Fibroblast of pulmonary artery (primary cell): ENCODE results near the gene SLC32A1.

Experiments used
- DNase-seq: peaks from one replicate; pipeline ENCODE4 v3.0.0-alpha.2; 2010; ENCODE audit warnings: low read depth
- H3K4me3 ChIP-seq: replicated peaks from 2 replicates; pipeline ENCODE4 v1.5.1; 2011; ENCODE audit warnings: low read depth, mild to moderate bottlenecking, control low read depth, low read length, moderate library complexity
- CTCF ChIP-seq: IDR thresholded peaks from 2 replicates; pipeline ENCODE4 v1.5.1; 2011; ENCODE audit warnings: mild to moderate bottlenecking, control low read depth, low read length, inconsistent platforms; ENCODE audit errors: missing control alignments

The SLC32A1 gene

GRCh38 chr20:38735172-38735571 is 10.9 kb downstream of the SLC32A1 start:
- no peak overlapping the region for H3K4me3 ChIP-seq
- no peak for TF ChIP-seq CTCF
- DNase-seq, result no peak

DNA sequence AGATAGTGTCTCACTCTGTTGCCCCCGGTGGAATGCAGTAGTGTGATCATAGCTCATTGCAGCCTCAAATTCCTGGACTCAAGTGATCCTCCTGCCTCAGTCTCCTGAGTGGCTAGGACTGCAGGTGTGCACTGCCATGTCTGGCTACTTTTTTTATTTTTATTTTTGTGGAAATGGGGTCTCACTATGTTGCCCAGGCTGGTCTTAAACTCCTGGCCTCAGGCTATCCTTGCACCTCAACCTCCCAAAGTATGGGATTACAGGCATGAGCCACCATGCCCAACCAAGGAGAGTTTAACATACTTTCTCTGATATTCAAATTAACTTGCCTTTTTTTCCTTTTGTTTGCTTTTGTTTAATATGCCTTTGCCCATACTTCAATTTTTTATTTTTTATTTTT is 13.6 kb downstream of the SLC32A1 start:
- no peak for DNase-seq
- no peak for TF ChIP-seq CTCF
- H3K4me3 ChIP-seq, result no peak overlapping the region

GRCh38 chr20:38745757-38746156 is 21.5 kb downstream of the SLC32A1 start:
- TF ChIP-seq CTCF, result no peak
- H3K4me3 ChIP-seq, result no peak overlapping the region
- DNase-seq, result no peak

GRCh38 chr20:38747495-38748096 is 23.3 kb downstream of the SLC32A1 start:
- peak overlapping the region; percentile 36 for H3K4me3 ChIP-seq
- no peak for DNase-seq
- no peak for TF ChIP-seq CTCF

DNA sequence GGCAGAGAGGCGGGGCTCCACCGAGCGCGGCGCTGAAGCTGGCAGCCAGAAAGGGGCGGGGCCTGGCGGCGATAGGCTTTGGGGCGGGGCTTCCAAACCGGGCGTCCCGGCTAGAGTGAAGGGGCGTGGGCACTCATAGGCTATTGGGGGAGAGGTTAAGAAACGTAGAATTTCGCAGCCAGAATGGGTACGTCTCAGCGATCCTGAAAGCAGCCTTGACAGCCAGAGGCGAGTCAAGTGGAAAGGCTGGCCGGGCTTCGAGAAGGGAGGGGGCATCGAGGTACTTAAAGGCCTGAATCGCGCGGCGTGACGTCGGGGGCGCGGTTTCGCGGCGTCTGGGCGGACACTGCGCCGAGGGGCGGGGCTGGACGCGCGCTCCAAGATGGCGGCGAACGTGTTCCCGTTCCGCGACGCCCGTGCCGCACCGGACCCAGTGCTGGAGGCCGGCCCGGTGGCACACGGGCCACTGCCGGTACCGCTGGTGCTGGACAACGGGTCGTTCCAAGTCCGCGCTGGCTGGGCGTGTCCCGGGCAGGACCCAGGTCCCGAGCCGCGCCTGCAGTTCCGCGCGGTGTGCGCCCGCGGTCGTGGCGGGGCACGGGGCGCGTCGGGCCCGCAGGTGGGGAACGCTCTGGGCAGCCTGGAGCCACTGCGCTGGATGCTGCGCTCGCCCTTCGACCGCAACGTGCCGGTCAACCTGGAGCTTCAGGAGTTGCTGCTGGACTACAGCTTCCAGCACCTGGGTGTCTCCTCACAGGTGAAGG is 24.0 kb downstream of the SLC32A1 start, which contains the start of gene ACTR5:
Gene ACTR5 (plus strand): TSS at position 364 of the 764 bp plus-strand sequence. CDS start 19 bp downstream, at position 383.
- peak within 1 kb of the TSS; percentile 87 for H3K4me3 ChIP-seq
- no peak for TF ChIP-seq CTCF
- DNase-seq, result peak; percentile 88

- DNase-seq, result no peak
- H3K4me3 ChIP-seq, result peak overlapping the region; percentile 87
- no peak for TF ChIP-seq CTCF
These were observed 24.5 kb downstream of the SLC32A1 start for GRCh38 chr20:38748861-38749149.
